RKO (cell line): Measurements from ENCODE around the gene ZBTB4.
A peak's percentile ranks its signal among the peaks of the same experiment; 100 is the strongest.

Experiments
- DNase-seq: peaks from one replicate; pipeline ENCODE4 v3.0.0-alpha.2; 2016; ENCODE audit warnings: low spot score

ZBTB4 gene, protein sequence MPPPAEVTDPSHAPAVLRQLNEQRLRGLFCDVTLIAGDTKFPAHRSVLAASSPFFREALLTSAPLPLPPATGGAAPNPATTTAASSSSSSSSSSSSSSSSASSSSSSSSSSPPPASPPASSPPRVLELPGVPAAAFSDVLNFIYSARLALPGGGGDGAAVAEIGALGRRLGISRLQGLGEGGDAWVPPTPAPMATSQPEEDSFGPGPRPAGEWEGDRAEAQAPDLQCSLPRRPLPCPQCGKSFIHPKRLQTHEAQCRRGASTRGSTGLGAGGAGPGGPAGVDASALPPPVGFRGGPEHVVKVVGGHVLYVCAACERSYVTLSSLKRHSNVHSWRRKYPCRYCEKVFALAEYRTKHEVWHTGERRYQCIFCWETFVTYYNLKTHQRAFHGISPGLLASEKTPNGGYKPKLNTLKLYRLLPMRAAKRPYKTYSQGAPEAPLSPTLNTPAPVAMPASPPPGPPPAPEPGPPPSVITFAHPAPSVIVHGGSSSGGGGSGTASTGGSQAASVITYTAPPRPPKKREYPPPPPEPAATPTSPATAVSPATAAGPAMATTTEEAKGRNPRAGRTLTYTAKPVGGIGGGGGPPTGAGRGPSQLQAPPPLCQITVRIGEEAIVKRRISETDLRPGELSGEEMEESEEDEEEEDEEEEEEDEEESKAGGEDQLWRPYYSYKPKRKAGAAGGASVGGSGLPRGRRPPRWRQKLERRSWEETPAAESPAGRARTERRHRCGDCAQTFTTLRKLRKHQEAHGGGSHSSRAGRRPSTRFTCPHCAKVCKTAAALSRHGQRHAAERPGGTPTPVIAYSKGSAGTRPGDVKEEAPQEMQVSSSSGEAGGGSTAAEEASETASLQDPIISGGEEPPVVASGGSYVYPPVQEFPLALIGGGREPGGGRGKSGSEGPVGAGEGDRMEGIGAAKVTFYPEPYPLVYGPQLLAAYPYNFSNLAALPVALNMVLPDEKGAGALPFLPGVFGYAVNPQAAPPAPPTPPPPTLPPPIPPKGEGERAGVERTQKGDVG

DNA sequence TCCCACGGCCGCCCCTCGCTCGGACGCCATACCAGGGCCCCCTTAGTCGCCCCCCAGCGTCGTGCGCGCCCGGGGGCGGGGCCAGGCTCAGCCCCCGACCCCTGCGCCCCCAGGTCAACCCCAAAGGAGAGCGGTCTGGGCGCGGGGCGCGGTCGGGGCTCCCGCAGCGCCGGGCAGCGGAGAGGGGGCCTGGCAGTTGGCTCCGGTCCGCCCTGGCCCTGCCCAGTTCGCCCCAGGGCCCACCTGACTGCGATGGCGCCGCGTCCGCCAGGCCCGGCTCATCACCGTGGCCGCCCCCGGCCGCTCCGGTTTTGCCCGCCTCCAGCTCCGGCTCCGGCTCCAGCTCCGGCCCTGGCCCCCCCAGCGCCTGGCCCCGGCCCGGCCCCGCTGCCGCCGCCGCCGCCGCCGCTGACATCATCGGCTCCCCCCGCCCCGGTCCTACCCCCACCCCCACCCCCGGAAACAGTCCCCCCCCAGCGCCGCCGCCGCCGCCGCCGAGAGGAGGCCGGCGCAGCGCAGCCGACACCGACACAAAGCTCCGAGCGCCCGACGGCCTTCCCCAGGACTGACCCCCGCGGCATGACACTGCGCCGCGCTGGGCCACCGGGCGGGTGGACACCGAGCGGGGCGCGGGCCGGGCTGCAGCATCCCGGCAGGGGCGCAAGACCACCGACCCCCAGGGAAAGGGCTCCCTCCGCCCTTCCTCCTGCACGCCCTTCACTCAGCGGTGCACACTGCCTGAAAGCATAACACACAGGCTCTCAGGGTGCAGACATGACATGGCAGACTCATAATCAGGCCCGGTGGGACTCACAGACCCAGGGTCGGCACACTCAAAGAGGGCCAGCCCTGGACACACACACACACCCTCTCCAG, at the start of gene ZBTB4:
Gene ZBTB4, minus strand, starts transcription at position 419 of the 876 bp plus-strand sequence. CDS start 12,830 bp downstream, outside the sequence.
- peak; percentile 49 for DNase-seq

DNA sequence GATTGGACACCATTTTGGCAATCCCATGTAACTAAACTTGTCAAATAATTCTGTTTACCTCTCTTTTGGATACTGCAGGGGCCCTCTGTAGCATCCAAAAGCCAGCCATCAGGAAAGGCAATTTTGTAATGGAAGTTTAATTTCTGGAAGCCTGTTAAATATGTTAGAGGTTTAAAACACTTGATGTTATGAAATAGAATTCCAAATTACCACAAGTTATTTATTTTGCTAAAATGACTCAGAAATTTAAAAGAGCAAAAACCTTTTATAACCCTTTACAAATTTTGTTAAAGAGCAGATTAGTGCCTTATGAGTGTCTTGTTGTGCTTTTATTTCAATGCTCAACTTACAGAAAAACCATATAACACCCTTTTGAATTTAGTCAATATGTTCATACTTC, 49.4 kb upstream of the ZBTB4 start:
- no peak for DNase-seq

DNA sequence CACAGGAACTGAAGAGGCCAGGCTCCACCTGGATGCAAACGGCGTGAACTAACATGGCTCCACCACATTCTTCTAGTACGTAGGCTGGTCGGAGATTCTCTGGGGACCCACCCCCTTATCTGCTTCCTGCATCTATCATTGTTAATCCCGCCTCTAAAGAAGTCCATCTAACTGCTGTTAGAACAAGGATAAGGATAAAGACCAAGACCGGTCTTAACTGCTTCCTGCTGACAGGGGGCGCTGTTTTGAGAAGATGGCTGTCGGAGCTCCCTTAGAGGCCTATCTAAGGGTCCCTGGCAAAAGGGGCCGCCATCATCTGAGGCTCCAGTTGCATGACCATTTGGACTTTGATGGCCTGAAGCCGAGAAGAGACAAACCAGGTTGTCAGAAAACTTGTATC, 43.6 kb upstream of the ZBTB4 start:
- peak; percentile 28 for DNase-seq

DNA sequence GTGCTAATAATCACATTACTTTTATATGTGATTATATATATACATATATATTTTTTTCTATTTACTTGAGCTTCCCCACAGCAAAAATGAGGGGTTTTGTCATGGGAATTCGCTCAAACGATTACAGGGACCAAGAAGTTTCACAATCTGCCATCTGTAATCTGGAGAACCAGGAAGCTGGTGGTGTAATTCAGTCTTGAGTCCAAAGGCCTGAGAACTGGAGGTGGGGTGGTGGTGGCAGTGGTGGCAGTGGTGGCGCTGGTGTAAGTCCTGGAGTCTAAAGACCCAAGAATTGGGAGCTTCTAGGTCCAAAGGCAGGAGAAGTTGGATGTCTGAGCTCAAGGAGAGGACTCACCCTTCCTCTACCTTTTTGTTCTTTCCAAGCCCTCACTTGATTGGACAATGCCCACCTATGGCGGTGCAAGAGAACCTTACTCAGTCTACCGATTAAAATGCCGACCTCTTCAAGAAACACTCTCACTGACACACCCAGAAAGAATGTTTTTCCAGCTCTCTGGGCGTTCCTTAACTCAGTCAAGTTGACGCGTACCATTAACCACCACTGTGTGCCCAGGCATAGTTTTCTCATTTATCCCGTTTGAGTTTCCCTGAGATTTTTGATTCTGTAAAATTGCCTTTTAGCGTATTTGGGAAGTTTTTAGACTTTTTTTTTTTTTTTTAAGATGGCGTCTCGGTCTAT, 36.6 kb upstream of the ZBTB4 start:
- no peak for DNase-seq

DNA sequence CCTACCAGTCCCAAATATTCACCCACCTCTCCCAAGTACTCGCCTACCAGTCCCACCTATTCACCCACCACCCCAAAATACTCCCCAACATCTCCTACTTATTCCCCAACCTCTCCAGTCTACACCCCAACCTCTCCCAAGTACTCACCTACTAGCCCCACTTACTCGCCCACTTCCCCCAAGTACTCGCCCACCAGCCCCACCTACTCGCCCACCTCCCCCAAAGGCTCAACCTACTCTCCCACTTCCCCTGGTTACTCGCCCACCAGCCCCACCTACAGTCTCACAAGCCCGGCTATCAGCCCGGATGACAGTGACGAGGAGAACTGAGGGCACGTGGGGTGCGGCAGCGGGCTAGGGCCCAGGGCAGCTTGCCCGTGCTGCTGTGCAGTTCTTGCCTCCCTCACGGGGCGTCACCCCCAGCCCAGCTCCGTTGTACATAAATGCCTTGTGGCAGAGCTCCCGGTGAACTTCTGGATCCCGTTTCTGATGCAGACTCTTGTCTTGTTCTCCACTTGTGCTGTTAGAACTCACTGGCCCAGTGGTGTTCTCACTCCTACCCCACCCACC, 34.5 kb upstream of the ZBTB4 start:
- no peak for DNase-seq

DNA sequence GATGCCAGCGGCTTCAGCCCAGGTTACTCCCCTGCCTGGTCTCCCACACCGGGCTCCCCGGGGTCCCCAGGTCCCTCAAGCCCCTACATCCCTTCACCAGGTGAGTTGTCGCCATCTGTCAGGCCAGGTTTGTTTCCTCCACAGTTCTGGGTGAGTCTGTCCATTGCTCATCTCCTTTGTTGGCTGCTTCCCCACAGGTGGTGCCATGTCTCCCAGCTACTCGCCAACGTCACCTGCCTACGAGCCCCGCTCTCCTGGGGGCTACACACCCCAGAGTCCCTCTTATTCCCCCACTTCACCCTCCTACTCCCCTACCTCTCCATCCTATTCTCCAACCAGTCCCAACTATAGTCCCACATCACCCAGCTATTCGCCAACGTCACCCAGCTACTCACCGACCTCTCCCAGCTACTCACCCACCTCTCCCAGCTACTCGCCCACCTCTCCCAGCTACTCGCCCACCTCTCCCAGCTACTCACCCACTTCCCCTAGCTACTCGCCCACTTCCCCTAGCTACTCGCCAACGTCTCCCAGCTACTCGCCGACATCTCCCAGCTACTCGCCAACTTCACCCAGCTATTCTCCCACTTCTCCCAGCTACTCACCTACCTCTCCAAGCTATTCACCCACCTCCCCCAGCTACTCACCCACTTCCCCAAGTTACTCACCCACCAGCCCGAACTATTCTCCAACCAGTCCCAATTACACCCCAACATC, 33.6 kb upstream of the ZBTB4 start:
- no peak for DNase-seq

DNA sequence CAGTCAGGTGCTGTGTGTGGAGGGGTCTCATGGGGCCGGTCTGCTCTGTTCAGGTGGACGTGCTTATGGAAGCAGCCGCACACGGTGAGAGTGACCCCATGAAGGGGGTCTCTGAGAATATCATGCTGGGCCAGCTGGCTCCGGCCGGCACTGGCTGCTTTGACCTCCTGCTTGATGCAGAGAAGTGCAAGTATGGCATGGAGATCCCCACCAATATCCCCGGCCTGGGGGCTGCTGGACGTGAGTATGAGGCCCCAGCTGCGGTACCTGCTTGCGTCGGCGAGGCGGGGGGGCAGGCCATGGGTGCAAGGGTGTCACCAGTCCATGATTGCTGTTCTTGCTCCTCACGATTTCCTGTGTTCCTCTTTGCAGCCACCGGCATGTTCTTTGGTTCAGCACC, 32.7 kb upstream of the ZBTB4 start:
- DNase-seq, result no peak

DNA sequence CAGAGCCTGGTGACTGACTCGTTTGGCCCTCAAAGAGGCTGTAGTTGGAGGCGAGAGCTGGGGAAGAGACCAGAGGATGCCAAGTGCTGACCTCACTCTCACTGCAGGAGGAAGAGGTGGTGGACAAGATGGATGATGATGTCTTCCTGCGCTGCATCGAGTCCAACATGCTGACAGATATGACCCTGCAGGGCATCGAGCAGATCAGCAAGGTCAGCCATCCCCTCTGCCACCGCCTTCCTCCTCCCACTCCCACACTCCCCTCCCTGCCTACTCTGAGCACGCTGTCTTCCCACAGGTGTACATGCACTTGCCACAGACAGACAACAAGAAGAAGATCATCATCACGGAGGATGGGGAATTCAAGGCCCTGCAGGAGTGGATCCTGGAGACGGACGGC, 31.7 kb upstream of the ZBTB4 start:
- DNase-seq, result no peak

DNA sequence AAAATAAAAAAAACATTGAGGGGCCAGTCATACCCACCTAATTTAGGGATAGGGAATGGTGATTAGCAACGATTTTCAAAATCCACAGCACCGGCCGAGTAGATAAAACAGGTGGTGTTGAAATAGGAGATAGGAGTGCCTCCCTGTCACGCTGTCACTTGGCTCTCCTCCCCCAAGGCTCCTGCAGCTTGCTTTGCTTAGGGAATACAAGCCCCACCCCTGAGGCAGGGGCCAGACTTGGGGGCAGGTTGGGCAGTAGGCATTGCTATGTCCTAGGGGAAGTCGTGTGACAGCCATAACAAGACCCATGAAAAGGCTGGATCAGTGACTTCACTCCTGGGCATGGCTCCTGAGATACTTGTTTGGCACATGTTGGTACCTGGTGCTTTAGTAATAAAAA, 30.5 kb upstream of the ZBTB4 start:
- DNase-seq, result no peak

DNA sequence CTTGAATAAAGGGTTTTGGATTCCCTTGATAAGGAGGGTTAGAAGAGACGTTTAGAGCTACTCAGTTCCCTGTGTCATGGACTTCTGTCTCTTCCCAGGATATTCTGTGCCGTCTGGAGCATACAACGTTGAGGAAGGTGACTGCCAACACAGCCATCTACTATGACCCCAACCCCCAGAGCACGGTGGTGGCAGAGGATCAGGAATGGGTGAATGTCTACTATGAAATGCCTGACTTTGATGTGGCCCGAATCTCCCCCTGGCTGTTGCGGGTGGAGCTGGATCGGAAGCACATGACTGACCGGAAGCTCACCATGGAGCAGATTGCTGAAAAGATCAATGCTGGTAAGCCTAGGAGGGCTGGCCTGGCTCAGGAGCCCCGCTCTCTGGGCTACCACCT, 29.4 kb upstream of the ZBTB4 start:
- DNase-seq, result no peak

DNA sequence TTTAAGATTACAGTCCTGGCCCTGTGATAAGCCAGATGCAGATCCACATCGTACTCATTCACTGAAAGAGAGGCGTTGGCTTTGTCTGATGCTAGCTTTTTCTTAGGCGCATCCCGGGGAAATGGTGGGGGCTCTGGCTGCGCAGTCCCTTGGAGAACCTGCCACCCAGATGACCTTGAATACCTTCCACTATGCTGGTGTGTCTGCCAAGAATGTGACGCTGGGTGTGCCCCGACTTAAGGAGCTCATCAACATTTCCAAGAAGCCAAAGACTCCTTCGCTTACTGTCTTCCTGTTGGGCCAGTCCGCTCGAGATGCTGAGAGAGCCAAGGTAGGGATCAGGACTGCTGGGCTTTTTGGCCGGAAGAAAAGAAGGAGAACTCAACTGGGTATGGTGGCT, 28.7 kb upstream of the ZBTB4 start:
- no peak for DNase-seq

DNA sequence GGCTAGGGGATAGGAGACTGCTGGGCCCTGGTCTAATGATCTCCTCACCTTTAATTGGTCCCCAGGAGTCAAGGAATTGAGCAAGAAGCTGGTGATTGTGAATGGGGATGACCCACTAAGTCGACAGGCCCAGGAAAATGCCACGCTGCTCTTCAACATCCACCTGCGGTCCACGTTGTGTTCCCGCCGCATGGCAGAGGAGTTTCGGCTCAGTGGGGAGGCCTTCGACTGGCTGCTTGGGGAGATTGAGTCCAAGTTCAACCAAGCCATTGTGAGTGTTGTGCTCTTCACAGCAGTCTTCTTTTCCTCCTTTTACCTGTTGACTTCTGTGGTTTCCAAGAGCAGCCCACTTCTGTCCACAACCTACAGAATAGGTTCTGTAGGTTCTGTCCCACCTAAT, 24.1 kb upstream of the ZBTB4 start:
- no peak for DNase-seq

DNA sequence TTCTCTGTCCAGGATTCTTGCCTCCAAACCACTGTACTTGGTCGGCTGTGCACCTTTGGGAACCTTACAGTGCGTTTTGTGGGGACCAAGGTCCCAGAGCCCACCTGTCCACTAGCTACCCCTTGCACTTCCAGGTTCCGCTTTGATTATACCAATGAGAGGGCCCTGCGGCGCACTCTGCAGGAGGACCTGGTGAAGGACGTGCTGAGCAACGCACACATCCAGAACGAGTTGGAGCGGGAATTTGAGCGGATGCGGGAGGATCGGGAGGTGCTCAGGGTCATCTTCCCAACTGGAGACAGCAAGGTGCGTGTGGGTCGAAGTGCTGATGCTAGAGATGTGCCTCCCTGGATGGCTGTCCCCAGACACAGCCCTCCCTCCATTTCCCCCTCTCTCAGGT, 23.6 kb upstream of the ZBTB4 start:
- no peak for DNase-seq

DNA sequence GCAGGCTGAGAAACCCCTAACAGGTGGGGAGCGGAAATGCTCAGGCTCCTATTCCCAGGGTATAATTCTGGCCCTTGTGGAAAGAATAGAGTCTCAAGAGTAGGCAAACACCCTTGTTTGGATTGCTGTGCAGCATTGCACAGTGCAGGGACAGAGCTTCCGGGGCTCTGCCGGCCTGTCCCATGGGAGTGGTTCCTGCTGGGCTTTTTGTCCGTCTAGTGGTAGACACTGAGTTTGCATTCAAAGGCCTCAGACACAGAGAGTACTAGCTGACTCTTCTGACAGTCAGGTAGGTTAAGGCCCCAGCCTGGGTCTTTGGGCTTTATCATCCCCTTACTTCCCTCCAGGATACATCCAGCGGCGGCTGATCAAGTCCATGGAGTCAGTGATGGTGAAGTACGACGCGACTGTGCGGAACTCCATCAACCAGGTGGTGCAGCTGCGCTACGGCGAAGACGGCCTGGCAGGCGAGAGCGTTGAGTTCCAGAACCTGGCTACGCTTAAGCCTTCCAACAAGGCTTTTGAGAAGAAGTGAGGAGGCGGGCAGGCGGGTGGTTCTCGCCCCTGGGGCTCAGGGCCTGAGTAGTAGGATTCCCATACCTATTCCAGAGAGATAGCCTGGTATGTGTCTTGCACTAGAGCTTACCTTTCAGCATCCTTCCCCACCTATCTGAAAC, 22.9 kb upstream of the ZBTB4 start:
- DNase-seq, result no peak

DNA sequence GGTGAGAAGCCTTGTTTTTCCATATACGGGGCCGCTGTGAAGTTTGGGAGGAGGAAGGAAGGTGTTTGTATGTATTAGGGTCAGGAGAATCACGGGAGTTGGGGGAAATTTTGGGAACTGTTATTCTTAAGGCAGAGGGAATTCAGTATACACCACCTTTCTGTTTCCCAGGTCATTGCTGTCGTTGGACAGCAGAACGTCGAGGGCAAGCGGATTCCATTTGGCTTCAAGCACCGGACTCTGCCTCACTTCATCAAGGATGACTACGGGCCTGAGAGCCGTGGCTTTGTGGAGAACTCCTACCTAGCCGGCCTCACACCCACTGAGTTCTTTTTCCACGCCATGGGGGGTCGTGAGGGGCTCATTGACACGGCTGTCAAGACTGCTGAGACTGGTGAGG, 22.3 kb upstream of the ZBTB4 start:
- DNase-seq, result no peak

DNA sequence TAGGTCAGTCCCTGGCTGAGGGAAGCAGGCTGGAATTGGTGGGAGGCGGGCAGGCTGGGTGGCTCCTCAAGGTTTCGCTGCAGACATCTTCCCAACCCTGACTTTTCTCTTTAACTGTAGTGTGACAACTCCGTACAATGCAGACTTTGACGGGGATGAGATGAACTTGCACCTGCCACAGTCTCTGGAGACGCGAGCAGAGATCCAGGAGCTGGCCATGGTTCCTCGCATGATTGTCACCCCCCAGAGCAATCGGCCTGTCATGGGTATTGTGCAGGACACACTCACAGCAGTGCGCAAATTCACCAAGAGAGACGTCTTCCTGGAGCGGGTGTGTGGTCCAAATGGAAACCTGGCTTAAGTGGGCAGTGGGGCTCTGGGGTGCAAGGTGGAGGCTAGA, 19.7 kb upstream of the ZBTB4 start:
- no peak for DNase-seq

DNA sequence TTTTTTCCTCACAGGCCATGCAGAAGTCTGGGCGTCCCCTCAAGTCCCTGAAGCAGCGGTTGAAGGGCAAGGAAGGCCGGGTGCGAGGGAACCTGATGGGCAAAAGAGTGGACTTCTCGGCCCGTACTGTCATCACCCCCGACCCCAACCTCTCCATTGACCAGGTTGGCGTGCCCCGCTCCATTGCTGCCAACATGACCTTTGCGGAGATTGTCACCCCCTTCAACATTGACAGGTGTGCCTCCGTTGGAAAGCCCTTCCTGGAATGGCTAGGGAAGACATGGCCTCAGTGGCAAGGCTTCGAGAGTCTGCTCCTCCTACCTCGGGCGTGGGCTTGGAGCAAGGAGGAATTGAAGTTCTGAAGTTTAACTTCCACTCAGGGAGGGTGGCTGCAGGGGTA, 18.2 kb upstream of the ZBTB4 start:
- no peak for DNase-seq

DNA sequence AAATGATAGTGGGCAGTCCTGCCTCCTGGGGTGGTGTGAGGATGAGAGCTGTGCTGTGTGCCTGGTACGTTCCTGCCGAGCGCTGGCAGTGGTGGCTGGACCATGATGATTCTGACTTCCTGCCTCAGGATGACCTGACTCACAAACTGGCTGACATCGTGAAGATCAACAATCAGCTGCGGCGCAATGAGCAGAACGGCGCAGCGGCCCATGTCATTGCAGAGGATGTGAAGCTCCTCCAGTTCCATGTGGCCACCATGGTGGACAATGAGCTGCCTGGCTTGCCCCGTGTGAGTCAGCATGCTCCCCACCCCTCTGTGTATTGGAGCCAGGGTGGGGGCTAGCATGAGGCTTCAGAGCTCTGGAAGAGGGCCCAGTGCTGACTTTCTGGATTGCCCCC, 17.8 kb upstream of the ZBTB4 start:
- DNase-seq, result no peak

DNA sequence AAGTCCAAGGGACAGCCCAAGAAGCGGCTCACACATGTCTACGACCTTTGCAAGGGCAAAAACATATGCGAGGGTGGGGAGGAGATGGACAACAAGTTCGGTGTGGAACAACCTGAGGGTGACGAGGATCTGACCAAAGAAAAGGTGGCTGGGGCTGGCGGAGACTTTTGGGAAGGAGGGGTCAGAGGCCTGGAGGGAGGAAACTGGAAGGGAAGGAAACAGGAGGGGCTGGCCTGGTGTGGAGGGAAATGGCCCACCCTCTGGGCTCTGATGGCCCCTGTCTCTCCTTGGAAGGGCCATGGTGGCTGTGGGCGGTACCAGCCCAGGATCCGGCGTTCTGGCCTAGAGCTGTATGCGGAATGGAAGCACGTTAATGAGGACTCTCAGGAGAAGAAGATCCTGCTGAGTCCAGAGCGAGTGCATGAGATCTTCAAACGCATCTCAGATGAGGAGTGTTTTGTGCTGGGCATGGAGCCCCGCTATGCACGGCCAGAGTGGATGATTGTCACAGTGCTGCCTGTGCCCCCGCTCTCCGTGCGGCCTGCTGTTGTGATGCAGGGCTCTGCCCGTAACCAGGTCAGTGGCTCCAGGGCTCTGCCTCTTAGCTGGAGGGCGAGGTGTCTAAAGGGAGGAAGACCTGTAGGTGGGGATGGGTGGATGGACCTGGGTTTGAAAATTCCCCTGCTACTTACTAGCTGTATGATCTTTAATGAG, 17.2 kb upstream of the ZBTB4 start:
- DNase-seq, result no peak
